HCT116 (cell line): Measurements from ENCODE around the gene BCAN. TPM values are rescaled to one million over a fixed set of nuclear protein-coding genes. Genes with fewer than 3 reads are reported as not detected.

Experiments
- ATAC-seq: fragments of 200-7000 bp; cut with Tn5 transposase; 2 replicates; pipeline ENCODE4 v1.9.1; 2020; ENCODE audit warnings: mild to moderate bottlenecking, moderate library complexity
- BruUV-seq: library from RNA; stranded (reverse); fragments of 400-500 nt; replicated peaks from 2 replicates; lab custom pipeline; 2021; lab: Mats Ljungman, UMichigan
- CTCF ChIA-PET: fragments of 300-600 bp; sonication (Branson Sonifier 250); formaldehyde crosslinking; loops from one replicate; lab custom pipeline; 2021; ENCODE audit warnings: antibody characterized with exemption; lab: Charles Lee
- POLR2A ChIA-PET: fragments of 300-600, 350-600 bp; sonication (Branson Sonifier 250); formaldehyde crosslinking; loops from one replicate; lab custom pipeline; 2021; ENCODE audit warnings: antibody characterized with exemption; lab: Charles Lee
- RAD21 ChIA-PET, 2 experiments: fragments of 300-600 bp; sonication (Branson Sonifier 250); formaldehyde crosslinking; loops; one replicate each; lab custom pipeline; 2023; ENCODE audit warnings: low total read pairs in 2 of 2; ENCODE audit not compliant: uncharacterized antibody in 2 of 2, unreplicated experiment in 2 of 2, low non-redundant PET in 1 of 2; lab: Charles Lee
- DNase-seq: peaks from one replicate; pipeline ENCODE4 v3.0.0-alpha.2; 2010; ENCODE audit warnings: low read depth, low spot score
- H2AFZ ChIP-seq: fragments of 200-600 bp; shearing (Covaris generic), sonication (generic); 2 replicates; pipeline ENCODE4 v1.6.1; 2017; ENCODE audit warnings: low read depth, mixed run types, mixed read lengths, antibody characterized with exemption, low read length; ENCODE audit not compliant: poor library complexity, severe bottlenecking
- H3K27ac ChIP-seq: 2 replicates; pipeline ENCODE4 v1.5.1; 2012; ENCODE audit warnings: low read depth, low read length
- H3K27me3 ChIP-seq: fragments of 200-600 bp; sonication (generic); 2 replicates; pipeline ENCODE4 v1.6.1; 2016; ENCODE audit warnings: mixed run types, low read length, mixed read lengths; ENCODE audit not compliant: insufficient read depth
- H3K36me3 ChIP-seq, 2 experiments: fragments of 200-500 bp in 1 of 2; fragments of 200-600 bp in 1 of 2; sonication (Bioruptor generic) in 1 of 2; sonication (generic) in 1 of 2; 2 replicates each; pipeline versions ENCODE4 v1.5.1 to v1.6.1; 2014 to 2016; ENCODE audit warnings: low read length in 2 of 2, inconsistent platforms in 1 of 2, mixed read lengths in 1 of 2, mixed run types in 1 of 2; ENCODE audit not compliant: insufficient read depth in 2 of 2, control insufficient read depth in 1 of 2
- H3K4me1 ChIP-seq, 2 experiments: fragments of 200-600 bp in 1 of 2; sonication (generic) in 1 of 2; 2 replicates each; pipeline versions ENCODE4 v1.5.1 to v1.6.1; 2012 to 2017; ENCODE audit warnings: low read length in 2 of 2, inconsistent platforms in 1 of 2, mild to moderate bottlenecking in 1 of 2, mixed read lengths in 1 of 2, mixed run types in 1 of 2, moderate library complexity in 1 of 2; ENCODE audit not compliant: insufficient read depth in 2 of 2, control insufficient read depth in 1 of 2
- H3K4me2 ChIP-seq: fragments of 200-600 bp; sonication (generic); 2 replicates; pipeline ENCODE4 v1.6.1; 2017; ENCODE audit warnings: mixed run types, low read length, mixed read lengths
- H3K4me3 ChIP-seq, 2 experiments: fragments of 200-600 bp in 1 of 2; sonication (generic) in 1 of 2; replicated peaks in 1 of 2; 2 replicates each; pipeline ENCODE4 v1.5.1; 2011 to 2016; ENCODE audit warnings: low read length in 2 of 2, control low read depth in 1 of 2, low read depth in 1 of 2, mild to moderate bottlenecking in 1 of 2, mixed read lengths in 1 of 2, mixed run types in 1 of 2
- H3K79me2 ChIP-seq: fragments of 200-600 bp; sonication (generic); 2 replicates; pipeline ENCODE4 v1.6.1; 2017; ENCODE audit warnings: mild to moderate bottlenecking, mixed run types, low read length, moderate library complexity, mixed read lengths; ENCODE audit not compliant: insufficient read depth
- H3K9ac ChIP-seq: fragments of 200-600 bp; sonication (generic); 2 replicates; pipeline ENCODE4 v1.6.1; 2016; ENCODE audit warnings: low read length, mixed read lengths
- H3K9me2 ChIP-seq: fragments of 200-600 bp; sonication (generic), shearing (Covaris generic); 2 replicates; pipeline ENCODE4 v1.6.1; 2017; ENCODE audit warnings: mixed run types, mild to moderate bottlenecking, moderate library complexity; ENCODE audit not compliant: insufficient read depth
- H3K9me3 ChIP-seq, 2 experiments: fragments of 200-500 bp in 1 of 2; fragments of 200-600 bp in 1 of 2; sonication (Bioruptor generic) in 1 of 2; sonication (generic) in 1 of 2; 2 replicates each; pipeline ENCODE4 v1.6.1; 2014 to 2017; ENCODE audit warnings: low read length in 2 of 2, mixed read lengths in 2 of 2, inconsistent platforms in 1 of 2, low read depth in 1 of 2, mild to moderate bottlenecking in 1 of 2, mixed run types in 1 of 2, moderate library complexity in 1 of 2; ENCODE audit not compliant: control insufficient read depth in 1 of 2, insufficient read depth in 1 of 2
- H4K20me1 ChIP-seq: fragments of 200-600 bp; sonication (generic), shearing (Covaris generic); 2 replicates; pipeline ENCODE4 v1.6.1; 2017; ENCODE audit warnings: mixed run types, mild to moderate bottlenecking, moderate library complexity; ENCODE audit not compliant: insufficient read depth
- ATF3 ChIP-seq: IDR thresholded peaks from 2 replicates; pipeline ENCODE4 v1.6.1; 2012
- CBX3 ChIP-seq: IDR thresholded peaks from 2 replicates; pipeline ENCODE4 v1.6.1; 2012; ENCODE audit warnings: low read depth
- CEBPB ChIP-seq: IDR thresholded peaks from 2 replicates; pipeline ENCODE4 v1.6.1; 2012; ENCODE audit warnings: low read depth
- ELF1 ChIP-seq: IDR thresholded peaks from 2 replicates; pipeline ENCODE4 v1.6.1; 2012; ENCODE audit warnings: low read depth, borderline replicate concordance
- JUND ChIP-seq: IDR thresholded peaks from 2 replicates; pipeline ENCODE4 v1.6.1; 2012
- POLR2A ChIP-seq: IDR thresholded peaks from 2 replicates; pipeline ENCODE4 v1.7.0; 2011; ENCODE audit warnings: borderline replicate concordance; ENCODE audit not compliant: insufficient read depth, insufficient read length; ENCODE audit errors: extremely low read depth
- POLR2AphosphoS5 ChIP-seq: IDR thresholded peaks from 2 replicates; pipeline ENCODE4 v1.6.1; 2011; ENCODE audit warnings: mild to moderate bottlenecking, low read depth, low read length, moderate library complexity
- RAD21 ChIP-seq: IDR thresholded peaks from 2 replicates; pipeline ENCODE4 v1.6.1; 2012; ENCODE audit warnings: low read depth, mild to moderate bottlenecking
- SRF ChIP-seq: IDR thresholded peaks from 2 replicates; pipeline ENCODE4 v1.6.1; 2012; ENCODE audit warnings: low read depth
- ZFX ChIP-seq: fragments of 450-650 bp; IDR thresholded peaks from 2 replicates; pipeline ENCODE4 v1.6.1; 2017
- intact Hi-C: fragments of 100-400 bp; cut with micrococcal nuclease; formaldehyde crosslinking; loops from 2 replicates; pipeline ENCODE4 v1.10.0; 2022
- total RNA-seq: library from RNA; stranded (reverse); gene quantifications from one replicate; pipeline ENCODE4 v1.2.1, GENCODE V29; 2021; ENCODE audit not compliant: unreplicated experiment
- TF ChIP-seq, protein P1 (sequence below): IDR thresholded peaks from 2 replicates; pipeline ENCODE4 v1.6.1; 2011; ENCODE audit warnings: mild to moderate bottlenecking, low read length, moderate library complexity; ENCODE audit not compliant: insufficient replicate concordance; ENCODE audit errors: extremely low read depth
- TF ChIP-seq, protein P2 (sequence below): IDR thresholded peaks from 2 replicates; pipeline ENCODE4 v1.6.1; 2012; ENCODE audit warnings: low read depth
- TF ChIP-seq, protein P3 (sequence below), 3 experiments: fragments of 200-600 bp in 1 of 3; sonication (generic) in 1 of 3; IDR thresholded peaks in 2 of 3; conservative IDR thresholded peaks in 1 of 3; 2 replicates each; pipeline ENCODE4 v1.5.1; 2012 to 2017; ENCODE audit warnings: low read depth in 2 of 3, low read length in 2 of 3, antibody characterized with exemption in 1 of 3, borderline replicate concordance in 1 of 3, control low read depth in 1 of 3, mild to moderate bottlenecking in 1 of 3, mixed read lengths in 1 of 3, mixed run types in 1 of 3, moderate library complexity in 1 of 3; ENCODE audit not compliant: insufficient read depth in 1 of 3

The BCAN gene
- total RNA-seq, 1 experiment from 2014 or later, result not detected

GRCh38 chr1:156648496-156648895 lies 6.6 kb downstream of the BCAN start:
- H3K27me3 ChIP-seq, result no peaks in the 10 kb centered on the region
- no peak overlapping the region for H2AFZ ChIP-seq
- no peak overlapping the region for H3K9ac ChIP-seq
- H3K4me1 ChIP-seq, result no peaks in the 10 kb centered on the region
- no peak overlapping the region for H3K4me3 ChIP-seq
- H3K36me3 ChIP-seq, result peaks cover 35 to 76% of the 10 kb centered on the region in 2 experiments
- peaks cover 56% of the 10 kb centered on the region for H3K79me2 ChIP-seq
- ChIA-PET CTCF (interaction anchor here (1.1 kb wide), 1 partner anchor 11 kb away, joined by 6 read pairs; no protein-coding TSS in a partner anchor), POLR2A (no interaction called here), RAD21 (no interaction called here)
- H3K4me2 ChIP-seq, result no peak overlapping the region
- H4K20me1 ChIP-seq, result no peaks in the 10 kb centered on the region
- DNase-seq (no peak), ATAC-seq (no peak)
- TF ChIP-seq, protein P1, sequence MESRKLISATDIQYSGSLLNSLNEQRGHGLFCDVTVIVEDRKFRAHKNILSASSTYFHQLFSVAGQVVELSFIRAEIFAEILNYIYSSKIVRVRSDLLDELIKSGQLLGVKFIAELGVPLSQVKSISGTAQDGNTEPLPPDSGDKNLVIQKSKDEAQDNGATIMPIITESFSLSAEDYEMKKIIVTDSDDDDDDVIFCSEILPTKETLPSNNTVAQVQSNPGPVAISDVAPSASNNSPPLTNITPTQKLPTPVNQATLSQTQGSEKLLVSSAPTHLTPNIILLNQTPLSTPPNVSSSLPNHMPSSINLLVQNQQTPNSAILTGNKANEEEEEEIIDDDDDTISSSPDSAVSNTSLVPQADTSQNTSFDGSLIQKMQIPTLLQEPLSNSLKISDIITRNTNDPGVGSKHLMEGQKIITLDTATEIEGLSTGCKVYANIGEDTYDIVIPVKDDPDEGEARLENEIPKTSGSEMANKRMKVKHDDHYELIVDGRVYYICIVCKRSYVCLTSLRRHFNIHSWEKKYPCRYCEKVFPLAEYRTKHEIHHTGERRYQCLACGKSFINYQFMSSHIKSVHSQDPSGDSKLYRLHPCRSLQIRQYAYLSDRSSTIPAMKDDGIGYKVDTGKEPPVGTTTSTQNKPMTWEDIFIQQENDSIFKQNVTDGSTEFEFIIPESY, result no peak
- TF ChIP-seq, protein P2, sequence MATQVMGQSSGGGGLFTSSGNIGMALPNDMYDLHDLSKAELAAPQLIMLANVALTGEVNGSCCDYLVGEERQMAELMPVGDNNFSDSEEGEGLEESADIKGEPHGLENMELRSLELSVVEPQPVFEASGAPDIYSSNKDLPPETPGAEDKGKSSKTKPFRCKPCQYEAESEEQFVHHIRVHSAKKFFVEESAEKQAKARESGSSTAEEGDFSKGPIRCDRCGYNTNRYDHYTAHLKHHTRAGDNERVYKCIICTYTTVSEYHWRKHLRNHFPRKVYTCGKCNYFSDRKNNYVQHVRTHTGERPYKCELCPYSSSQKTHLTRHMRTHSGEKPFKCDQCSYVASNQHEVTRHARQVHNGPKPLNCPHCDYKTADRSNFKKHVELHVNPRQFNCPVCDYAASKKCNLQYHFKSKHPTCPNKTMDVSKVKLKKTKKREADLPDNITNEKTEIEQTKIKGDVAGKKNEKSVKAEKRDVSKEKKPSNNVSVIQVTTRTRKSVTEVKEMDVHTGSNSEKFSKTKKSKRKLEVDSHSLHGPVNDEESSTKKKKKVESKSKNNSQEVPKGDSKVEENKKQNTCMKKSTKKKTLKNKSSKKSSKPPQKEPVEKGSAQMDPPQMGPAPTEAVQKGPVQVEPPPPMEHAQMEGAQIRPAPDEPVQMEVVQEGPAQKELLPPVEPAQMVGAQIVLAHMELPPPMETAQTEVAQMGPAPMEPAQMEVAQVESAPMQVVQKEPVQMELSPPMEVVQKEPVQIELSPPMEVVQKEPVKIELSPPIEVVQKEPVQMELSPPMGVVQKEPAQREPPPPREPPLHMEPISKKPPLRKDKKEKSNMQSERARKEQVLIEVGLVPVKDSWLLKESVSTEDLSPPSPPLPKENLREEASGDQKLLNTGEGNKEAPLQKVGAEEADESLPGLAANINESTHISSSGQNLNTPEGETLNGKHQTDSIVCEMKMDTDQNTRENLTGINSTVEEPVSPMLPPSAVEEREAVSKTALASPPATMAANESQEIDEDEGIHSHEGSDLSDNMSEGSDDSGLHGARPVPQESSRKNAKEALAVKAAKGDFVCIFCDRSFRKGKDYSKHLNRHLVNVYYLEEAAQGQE, result no peak
- no peak for TF ChIP-seq CEBPB
- no peak for TF ChIP-seq POLR2A
- TF ChIP-seq, protein P3, sequence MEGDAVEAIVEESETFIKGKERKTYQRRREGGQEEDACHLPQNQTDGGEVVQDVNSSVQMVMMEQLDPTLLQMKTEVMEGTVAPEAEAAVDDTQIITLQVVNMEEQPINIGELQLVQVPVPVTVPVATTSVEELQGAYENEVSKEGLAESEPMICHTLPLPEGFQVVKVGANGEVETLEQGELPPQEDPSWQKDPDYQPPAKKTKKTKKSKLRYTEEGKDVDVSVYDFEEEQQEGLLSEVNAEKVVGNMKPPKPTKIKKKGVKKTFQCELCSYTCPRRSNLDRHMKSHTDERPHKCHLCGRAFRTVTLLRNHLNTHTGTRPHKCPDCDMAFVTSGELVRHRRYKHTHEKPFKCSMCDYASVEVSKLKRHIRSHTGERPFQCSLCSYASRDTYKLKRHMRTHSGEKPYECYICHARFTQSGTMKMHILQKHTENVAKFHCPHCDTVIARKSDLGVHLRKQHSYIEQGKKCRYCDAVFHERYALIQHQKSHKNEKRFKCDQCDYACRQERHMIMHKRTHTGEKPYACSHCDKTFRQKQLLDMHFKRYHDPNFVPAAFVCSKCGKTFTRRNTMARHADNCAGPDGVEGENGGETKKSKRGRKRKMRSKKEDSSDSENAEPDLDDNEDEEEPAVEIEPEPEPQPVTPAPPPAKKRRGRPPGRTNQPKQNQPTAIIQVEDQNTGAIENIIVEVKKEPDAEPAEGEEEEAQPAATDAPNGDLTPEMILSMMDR (IDR thresholded peaks at IDR 0.05 in 2 of 3, conservative IDR thresholded peaks at IDR 0.05 in 1 of 3; ENCODE audit: borderline replicate concordance in 1 of 3, insufficient read depth in 1 of 3, low read depth in 2 of 3, low read length in 2 of 3), result no peak
- TF ChIP-seq RAD21, result no peak
- no peak for TF ChIP-seq ZFX
- TF ChIP-seq CBX3, result no peak
- no peak for TF ChIP-seq POLR2AphosphoS5
- no peak for TF ChIP-seq JUND
- TF ChIP-seq ATF3, result no peak
- no peak for TF ChIP-seq SRF
- no peak for TF ChIP-seq ELF1
- no TSS peak for BruUV-seq
- no peaks in the 10 kb centered on the region for H3K9me2 ChIP-seq
- intact Hi-C loops, result loop anchor here (1.0 kb wide), 1 partner anchor 23 kb away; no protein-coding TSS in a partner anchor
- H3K9me3 ChIP-seq, result no peaks in the 10 kb centered on the region
- no peak overlapping the region for H3K27ac ChIP-seq
